Stomach (tissue), 9 donors: Measurements from ENCODE around the gene SOCS3. TPM values are rescaled to one million over a fixed set of nuclear protein-coding genes. Genes with fewer than 3 reads are reported as not detected.

Experiments used
- DNase-seq, 2 donors: peaks; one replicate each; pipeline versions ENCODE4 v3.0.0 to v3.0.0-alpha.2; 2013 to 2019
- H3K27ac ChIP-seq, 5 donors: fragments of 200-600 bp in 4 of 5; sonication (generic) in 4 of 5; one replicate each; pipeline ENCODE4 v1.5.1; 2013 to 2019; ENCODE audit warnings: mild to moderate bottlenecking in 1 of 5, moderate library complexity in 1 of 5
- H3K27me3 ChIP-seq, 3 donors: fragments of 200-600 bp; sonication (generic); one replicate each; pipeline ENCODE4 v1.5.1; 2017 to 2019; ENCODE audit warnings: mixed run types in 1 of 3
- H3K36me3 ChIP-seq, 4 donors: fragments of 200-600 bp; sonication (generic); 1 replicate in 3 of 4; 2 replicates in 1 of 4; pipeline ENCODE4 v1.5.1; 2016 to 2019
- H3K4me1 ChIP-seq, 4 donors: fragments of 200-600 bp; sonication (generic); one replicate each; pipeline ENCODE4 v1.5.1; 2016 to 2019
- H3K4me3 ChIP-seq, 4 donors: fragments of 200-600 bp; sonication (generic) in 3 of 4; one replicate each; pipeline ENCODE4 v1.5.1; 2016 to 2019; ENCODE audit warnings: mild to moderate bottlenecking in 1 of 4
- H3K9me3 ChIP-seq, 4 donors: fragments of 200-600 bp; sonication (generic); one replicate each; pipeline ENCODE4 v1.5.1; 2016 to 2019
- EP300 ChIP-seq: sonication (generic); formaldehyde crosslinking; IDR thresholded peaks from one replicate; pipeline ENCODE4 v1.6.1; 2017; ENCODE audit warnings: antibody characterized with exemption
- POLR2A ChIP-seq, 4 donors: fragments of 450-650 bp; IDR thresholded peaks; one replicate each; pipeline ENCODE4 v1.6.1; 2016; ENCODE audit warnings: antibody characterized with exemption in 4 of 4, control low read depth in 2 of 4, mild to moderate bottlenecking in 1 of 4, moderate library complexity in 1 of 4
- POLR2AphosphoS5 ChIP-seq, 3 donors: sonication (generic); formaldehyde crosslinking; IDR thresholded peaks; one replicate each; pipeline ENCODE4 v1.6.1; 2016; ENCODE audit warnings: antibody characterized with exemption in 3 of 3
- WGBS, 5 donors: extraction: QIAGEN DNeasy Blood & Tissue Kit in 3 of 5; methylation state at CpG; one replicate each; pipeline versions ENCODE4 v1.1.5 to v1.1.7; 2013 to 2018; 5-methylcytosine and 5-hydroxymethylcytosine counted together
- intact Hi-C: fragments of 100-400 bp; cut with DNase I; formaldehyde crosslinking; loops from one replicate; pipeline ENCODE4 v1.15.1; 2023; ENCODE audit warnings: low total_unique reads
- polyA plus RNA-seq, 3 donors: library from polyadenylated mRNA; stranded (reverse); fragments of 200-250 nt; gene quantifications; one replicate each; pipeline ENCODE4 v1.2.3, GENCODE V29; 2013
- total RNA-seq, 5 donors: library from RNA; depleted of rRNA; stranded (reverse); fragments of >200 nt; gene quantifications; one replicate each; pipeline versions ENCODE4 v1.1.0 to v1.2.3, GENCODE V29; 2014 to 2016
- TF ChIP-seq, protein P1 (sequence below), 7 experiments: fragments of 450-650 bp in 4 of 7; fragments of 200-600 bp in 3 of 7; sonication (generic) in 3 of 7; IDR thresholded peaks; one replicate each; pipeline ENCODE4 v1.5.1; 2016 to 2019; ENCODE audit warnings: antibody characterized with exemption in 7 of 7, control low read depth in 2 of 7, mild to moderate bottlenecking in 1 of 7
- donor health status: healthy with polysubstance abuse.
- donor health status: Bipolar disorder and iron deficiency.
- donor health status: healthy.

Gene SOCS3
- total and polyA plus RNA-seq, 8 donors, result 18.7 to 62.9 (median 50.1) TPM

- Histone ChIP-seq H3K9me3 (no peaks in the 10 kb centered on the region), H3K4me1 (peaks cover 7 to 24% (median 10%) of the 10 kb centered on the region in 4 donors), H3K36me3 (no peaks in the 10 kb centered on the region), H3K27me3 (no peaks in the 10 kb centered on the region), H3K27ac (peak overlapping the region in 2 of 5 donors; percentile 20 to 32), H3K4me3 (no peak overlapping the region)
- intact Hi-C loops, result no loop called here
- 39 to 52% (median 44%) methylated on average over 13 of the region's 13 CpGs for whole genome bisulfite sequencing, 5 donors
- DNase-seq, result no peak
- TF ChIP-seq, protein P1, sequence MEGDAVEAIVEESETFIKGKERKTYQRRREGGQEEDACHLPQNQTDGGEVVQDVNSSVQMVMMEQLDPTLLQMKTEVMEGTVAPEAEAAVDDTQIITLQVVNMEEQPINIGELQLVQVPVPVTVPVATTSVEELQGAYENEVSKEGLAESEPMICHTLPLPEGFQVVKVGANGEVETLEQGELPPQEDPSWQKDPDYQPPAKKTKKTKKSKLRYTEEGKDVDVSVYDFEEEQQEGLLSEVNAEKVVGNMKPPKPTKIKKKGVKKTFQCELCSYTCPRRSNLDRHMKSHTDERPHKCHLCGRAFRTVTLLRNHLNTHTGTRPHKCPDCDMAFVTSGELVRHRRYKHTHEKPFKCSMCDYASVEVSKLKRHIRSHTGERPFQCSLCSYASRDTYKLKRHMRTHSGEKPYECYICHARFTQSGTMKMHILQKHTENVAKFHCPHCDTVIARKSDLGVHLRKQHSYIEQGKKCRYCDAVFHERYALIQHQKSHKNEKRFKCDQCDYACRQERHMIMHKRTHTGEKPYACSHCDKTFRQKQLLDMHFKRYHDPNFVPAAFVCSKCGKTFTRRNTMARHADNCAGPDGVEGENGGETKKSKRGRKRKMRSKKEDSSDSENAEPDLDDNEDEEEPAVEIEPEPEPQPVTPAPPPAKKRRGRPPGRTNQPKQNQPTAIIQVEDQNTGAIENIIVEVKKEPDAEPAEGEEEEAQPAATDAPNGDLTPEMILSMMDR (IDR thresholded peaks at IDR 0.05), result no peak
- TF ChIP-seq POLR2A (IDR thresholded peaks at IDR 0.05) (no peak), EP300 (no peak), POLR2AphosphoS5 (IDR thresholded peaks at IDR 0.05) (no peak)
Measured at GRCh38 chr17:78330570-78331224, 29.2 kb downstream of the SOCS3 start.

- peak overlapping the region in 3 of 5 donors; percentile 21 to 62 (median 53) for H3K27ac ChIP-seq
- DNase-seq, result no peak
- no peaks in the 10 kb centered on the region for H3K27me3 ChIP-seq
- intact Hi-C loops, result no loop called here
- WGBS, 5 donors, result 65 to 79% (median 75%) methylated on average over 12 to 16 of the region's 16 CpGs
- H3K4me1 ChIP-seq, result peaks cover 12 to 32% (median 21%) of the 10 kb centered on the region in 4 donors
- TF ChIP-seq EP300 (no peak), POLR2A (IDR thresholded peaks at IDR 0.05) (no peak)
- TF ChIP-seq, protein P1 (IDR thresholded peaks at IDR 0.05), result no peak
- no peaks in the 10 kb centered on the region for H3K9me3 ChIP-seq
- no peak overlapping the region for H3K4me3 ChIP-seq
- no peaks in the 10 kb centered on the region for H3K36me3 ChIP-seq
Measured at GRCh38 chr17:78329263-78330059, 30.4 kb downstream of the SOCS3 start.

- WGBS, 5 donors, result 88 to 96% (median 92%) methylated on average over 5 of the region's 5 CpGs
- Histone ChIP-seq H3K27ac (no peak overlapping the region), H3K36me3 (no peaks in the 10 kb centered on the region), H3K4me1 (peaks cover 22 to 41% (median 31%) of the 10 kb centered on the region in 4 donors), H3K27me3 (no peaks in the 10 kb centered on the region), H3K9me3 (no peaks in the 10 kb centered on the region), H3K4me3 (no peak overlapping the region)
- DNase-seq, result no peak
- intact Hi-C loops, result no loop called here
- TF ChIP-seq POLR2A (IDR thresholded peaks at IDR 0.05) (no peak), EP300 (no peak), POLR2AphosphoS5 (IDR thresholded peaks at IDR 0.05) (no peak)
- TF ChIP-seq, protein P1 (IDR thresholded peaks at IDR 0.05), result no peak
Measured at GRCh38 chr17:78327880-78328279, 32.0 kb downstream of the SOCS3 start.

DNA sequence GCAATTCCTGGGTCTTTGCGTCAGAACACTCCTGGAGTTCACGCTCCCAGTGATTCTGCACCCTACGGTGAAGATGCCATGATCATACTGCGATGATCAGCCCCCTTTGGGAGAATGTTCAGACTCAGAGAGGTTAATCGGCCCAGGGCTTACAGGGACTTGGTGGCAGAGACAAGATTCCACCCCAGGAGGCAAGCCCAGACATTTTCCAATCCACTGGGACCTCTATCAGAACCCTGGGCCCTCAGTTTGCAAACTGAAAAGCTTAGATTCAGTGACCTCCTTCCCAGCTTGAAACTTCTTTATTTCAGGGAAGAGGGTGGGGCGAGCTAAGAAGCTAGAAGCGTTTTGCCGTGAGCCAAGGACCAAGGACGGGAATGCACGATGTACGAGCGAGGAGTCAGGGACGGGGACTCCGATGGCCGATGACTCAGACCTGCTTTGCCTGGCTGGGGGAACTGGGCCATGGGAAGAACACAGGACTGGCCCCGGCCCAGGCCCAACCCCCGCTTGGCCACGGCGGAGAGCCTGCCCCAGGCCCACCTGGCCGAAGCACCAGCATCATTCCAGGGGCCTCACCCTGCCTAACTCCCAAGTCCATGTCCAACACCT is 34.7 kb downstream of the SOCS3 start:
- peak in 1 of 2 donors; percentile 62 for DNase-seq
- WGBS, 5 donors, result 51 to 85% (median 66%) methylated on average over 19 to 20 of the region's 20 CpGs
- no peaks in the 10 kb centered on the region for H3K36me3 ChIP-seq
- H3K4me3 ChIP-seq, result no peak overlapping the region
- H3K4me1 ChIP-seq, result peaks cover 17 to 35% (median 25%) of the 10 kb centered on the region in 4 donors
- H3K27ac ChIP-seq, result peak overlapping the region; percentile 43 to 89 (median 83)
- TF ChIP-seq EP300 (no peak), POLR2AphosphoS5 (IDR thresholded peaks at IDR 0.05) (peak in 1 of 3 donors; percentile 46), POLR2A (IDR thresholded peaks at IDR 0.05) (no peak)
- TF ChIP-seq, protein P1 (IDR thresholded peaks at IDR 0.05), result no peak
- H3K9me3 ChIP-seq, result no peaks in the 10 kb centered on the region
- intact Hi-C loops, result no loop called here
- H3K27me3 ChIP-seq, result no peaks in the 10 kb centered on the region
